ENCODE measurements around the gene THY1. TPM values are rescaled to one million over a fixed set of nuclear protein-coding genes. Genes with fewer than 3 reads are reported as not detected.

The THY1 gene
- total and polyA plus RNA-seq, 2 donors, result 39.2 to 148 TPM

GRCh38 chr11:119372260-119373058 is 50.5 kb downstream of the THY1 start:
- 89% methylated on average over 26 of the region's 26 CpGs for WGBS
- H3K27ac ChIP-seq (ENCODE audit: low read depth), result no peak overlapping the region
- no peaks in the 10 kb centered on the region for H3K36me3 ChIP-seq (ENCODE audit: insufficient read depth)
- no peaks in the 10 kb centered on the region for H3K4me1 ChIP-seq (ENCODE audit: insufficient read depth)
- DNase-seq (ENCODE audit: extremely low spot score), result no peak
- H3K4me3 ChIP-seq (ENCODE audit: low read depth, low read length), result no peak overlapping the region

- 76% methylated on average over 8 of the region's 8 CpGs for WGBS
- H3K4me3 ChIP-seq (ENCODE audit: low read depth, low read length), result no peak overlapping the region
- H3K27ac ChIP-seq (ENCODE audit: low read depth), result no peak overlapping the region
- H3K4me1 ChIP-seq (ENCODE audit: insufficient read depth), result no peaks in the 10 kb centered on the region
- H3K36me3 ChIP-seq (ENCODE audit: insufficient read depth), result no peaks in the 10 kb centered on the region
- DNase-seq (ENCODE audit: extremely low spot score), result no peak
These were observed 51.2 kb downstream of the THY1 start for GRCh38 chr11:119371778-119372182.

- H3K4me3 ChIP-seq (ENCODE audit: low read depth, low read length), result no peak overlapping the region
- WGBS, result 63% methylated on average over 8 of the region's 8 CpGs
- no peaks in the 10 kb centered on the region for H3K4me1 ChIP-seq (ENCODE audit: insufficient read depth)
- no peak overlapping the region for H3K27ac ChIP-seq (ENCODE audit: low read depth)
- no peak for DNase-seq (ENCODE audit: extremely low spot score)
- no peaks in the 10 kb centered on the region for H3K36me3 ChIP-seq (ENCODE audit: insufficient read depth)
These were observed 51.8 kb downstream of the THY1 start for GRCh38 chr11:119371067-119371601.

GRCh38 chr11:119370486-119371046 is 52.4 kb downstream of the THY1 start:
- no peak overlapping the region for H3K27ac ChIP-seq (ENCODE audit: low read depth)
- no peak for DNase-seq (ENCODE audit: extremely low spot score)
- no peaks in the 10 kb centered on the region for H3K36me3 ChIP-seq (ENCODE audit: insufficient read depth)
- H3K4me1 ChIP-seq (ENCODE audit: insufficient read depth), result no peaks in the 10 kb centered on the region
- no peak overlapping the region for H3K4me3 ChIP-seq (ENCODE audit: low read depth, low read length)
- 54% methylated on average over 8 of the region's 8 CpGs for WGBS

GRCh38 chr11:119369132-119369925 is 53.6 kb downstream of the THY1 start:
- Histone ChIP-seq H3K4me3 (ENCODE audit: low read depth, low read length) (no peak overlapping the region), H3K27ac (ENCODE audit: low read depth) (peak overlapping the region; percentile 84), H3K36me3 (ENCODE audit: insufficient read depth) (no peaks in the 10 kb centered on the region), H3K4me1 (ENCODE audit: insufficient read depth) (no peaks in the 10 kb centered on the region)
- 72% methylated on average over 13 of the region's 13 CpGs for WGBS
- no peak for DNase-seq (ENCODE audit: extremely low spot score)

- WGBS, result 36% methylated on average over 17 of the region's 17 CpGs
- H3K36me3 ChIP-seq (ENCODE audit: insufficient read depth), result no peaks in the 10 kb centered on the region
- DNase-seq (ENCODE audit: extremely low spot score), result no peak
- no peak overlapping the region for H3K4me3 ChIP-seq (ENCODE audit: low read depth, low read length)
- no peaks in the 10 kb centered on the region for H3K4me1 ChIP-seq (ENCODE audit: insufficient read depth)
- H3K27ac ChIP-seq (ENCODE audit: low read depth), result peak overlapping the region; percentile 84
These were observed 54.6 kb downstream of the THY1 start for GRCh38 chr11:119368121-119369034.

GRCh38 chr11:119367661-119368120 is 55.3 kb downstream of the THY1 start:
- peak overlapping the region; percentile 30 for H3K27ac ChIP-seq (ENCODE audit: low read depth)
- H3K4me1 ChIP-seq (ENCODE audit: insufficient read depth), result no peaks in the 10 kb centered on the region
- no peak overlapping the region for H3K4me3 ChIP-seq (ENCODE audit: low read depth, low read length)
- no peaks in the 10 kb centered on the region for H3K36me3 ChIP-seq (ENCODE audit: insufficient read depth)
- no peak for DNase-seq (ENCODE audit: extremely low spot score)
- WGBS, result 39% methylated on average over 9 of the region's 9 CpGs

Small RNA genes within 50 kb of the gene (small RNA-seq; reads per million reads assigned to genes)
- gene AP003396.4, result not detected

Other genes starting within 250 kb of the THY1 start
- gene NHERF4, start 237.7 kb downstream of the THY1 start, total RNA-seq, result 0.74 TPM
- 0.28 TPM for gene NHERF4, start 237.7 kb downstream of the THY1 start, polyA plus RNA-seq
- 15.5 TPM for gene CBL, start 216.8 kb downstream of the THY1 start, total RNA-seq
- 8.0 TPM for gene CBL, start 216.8 kb downstream of the THY1 start, polyA plus RNA-seq
- gene MCAM, start 106.0 kb downstream of the THY1 start, total RNA-seq, result 154 TPM
- 451 TPM for gene MCAM, start 106.0 kb downstream of the THY1 start, polyA plus RNA-seq
- gene RNF26, start 88.6 kb downstream of the THY1 start, total RNA-seq, result 4.7 TPM
- gene RNF26, start 88.6 kb downstream of the THY1 start, polyA plus RNA-seq, result 33.3 TPM
- gene C1QTNF5, start 82.3 kb downstream of the THY1 start, total RNA-seq, result 17.4 TPM
- gene C1QTNF5, start 82.3 kb downstream of the THY1 start, polyA plus RNA-seq, result 46.7 TPM
- not detected for gene MFRP, start 76.5 kb downstream of the THY1 start, total RNA-seq
- 0.03 TPM for gene MFRP, start 76.5 kb downstream of the THY1 start, polyA plus RNA-seq
- 1.1 TPM for gene USP2, start 41.5 kb downstream of the THY1 start, total RNA-seq
- 4.8 TPM for gene USP2, start 41.5 kb downstream of the THY1 start, polyA plus RNA-seq